ENCODE measurements around the gene CGB1.

CGB1 gene

DNA sequence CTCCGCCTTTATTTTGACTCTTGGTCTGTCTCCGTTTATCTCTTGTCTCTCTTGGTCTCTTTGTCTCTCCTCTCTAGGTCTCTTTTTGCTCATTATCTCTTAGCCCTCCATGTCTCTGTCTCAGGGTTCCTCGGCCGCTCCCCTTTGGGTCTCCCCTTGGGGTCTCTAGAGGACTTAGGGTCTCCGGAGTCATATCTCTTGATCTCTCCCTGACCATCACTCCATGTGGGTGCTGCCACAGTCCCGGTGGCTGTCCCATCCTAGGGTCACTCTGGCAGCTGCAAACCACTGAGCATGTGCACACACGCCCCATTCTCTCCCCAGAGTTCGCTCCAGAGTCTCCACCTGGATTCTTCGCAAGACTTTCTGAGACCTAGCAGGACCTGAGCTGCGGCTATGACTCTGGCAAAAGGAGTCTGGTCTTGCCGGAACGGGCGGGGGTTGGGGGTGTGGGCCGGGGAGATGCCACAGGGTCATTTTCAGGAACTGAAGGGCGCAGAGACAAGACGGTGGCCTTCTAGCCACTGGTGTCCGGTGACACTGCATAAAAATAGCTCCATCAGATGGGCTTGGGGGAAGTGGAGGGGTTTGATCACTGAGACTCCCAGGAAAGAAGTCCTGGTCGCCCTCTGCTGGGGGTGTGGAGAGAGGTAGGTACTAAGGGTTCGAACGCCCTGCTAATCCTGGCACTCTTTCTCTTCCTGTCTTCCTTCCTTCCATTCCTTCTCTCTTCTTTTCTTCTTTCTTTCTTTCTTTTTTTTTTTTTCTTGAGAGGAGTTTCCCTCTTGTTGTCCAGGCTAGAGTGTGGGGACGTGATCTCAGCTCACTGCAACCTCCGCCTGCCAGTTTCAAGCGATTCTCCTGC, 37.1 kb upstream of the CGB1 start:
- Histone ChIP-seq H3K36me3 (ENCODE audit: insufficient read depth) (no peaks in the 10 kb centered on the region), H2AFZ (ENCODE audit: low read depth) (no peak overlapping the region), H3K79me2 (ENCODE audit: insufficient read depth, low read depth) (no peaks in the 10 kb centered on the region), H3K4me1 (ENCODE audit: low read depth, poor library complexity, severe bottlenecking) (no peaks in the 10 kb centered on the region), H3K27me3 (ENCODE audit: insufficient read depth, low read depth) (peaks cover 38% of the 10 kb centered on the region), H3K9ac (no peak overlapping the region), H3K4me3 (IDR thresholded peaks at IDR 0.05; ENCODE audit: insufficient read depth, low read depth, low read length) (no peak overlapping the region), H3K4me2 (no peak overlapping the region), H3K27ac (no peak overlapping the region), H4K20me1 (ENCODE audit: insufficient read depth) (no peaks in the 10 kb centered on the region)
- TF ChIP-seq, protein P1, sequence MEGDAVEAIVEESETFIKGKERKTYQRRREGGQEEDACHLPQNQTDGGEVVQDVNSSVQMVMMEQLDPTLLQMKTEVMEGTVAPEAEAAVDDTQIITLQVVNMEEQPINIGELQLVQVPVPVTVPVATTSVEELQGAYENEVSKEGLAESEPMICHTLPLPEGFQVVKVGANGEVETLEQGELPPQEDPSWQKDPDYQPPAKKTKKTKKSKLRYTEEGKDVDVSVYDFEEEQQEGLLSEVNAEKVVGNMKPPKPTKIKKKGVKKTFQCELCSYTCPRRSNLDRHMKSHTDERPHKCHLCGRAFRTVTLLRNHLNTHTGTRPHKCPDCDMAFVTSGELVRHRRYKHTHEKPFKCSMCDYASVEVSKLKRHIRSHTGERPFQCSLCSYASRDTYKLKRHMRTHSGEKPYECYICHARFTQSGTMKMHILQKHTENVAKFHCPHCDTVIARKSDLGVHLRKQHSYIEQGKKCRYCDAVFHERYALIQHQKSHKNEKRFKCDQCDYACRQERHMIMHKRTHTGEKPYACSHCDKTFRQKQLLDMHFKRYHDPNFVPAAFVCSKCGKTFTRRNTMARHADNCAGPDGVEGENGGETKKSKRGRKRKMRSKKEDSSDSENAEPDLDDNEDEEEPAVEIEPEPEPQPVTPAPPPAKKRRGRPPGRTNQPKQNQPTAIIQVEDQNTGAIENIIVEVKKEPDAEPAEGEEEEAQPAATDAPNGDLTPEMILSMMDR (conservative IDR thresholded peaks at IDR 0.05; ENCODE audit: low read depth, low read length), result no peak

DNA sequence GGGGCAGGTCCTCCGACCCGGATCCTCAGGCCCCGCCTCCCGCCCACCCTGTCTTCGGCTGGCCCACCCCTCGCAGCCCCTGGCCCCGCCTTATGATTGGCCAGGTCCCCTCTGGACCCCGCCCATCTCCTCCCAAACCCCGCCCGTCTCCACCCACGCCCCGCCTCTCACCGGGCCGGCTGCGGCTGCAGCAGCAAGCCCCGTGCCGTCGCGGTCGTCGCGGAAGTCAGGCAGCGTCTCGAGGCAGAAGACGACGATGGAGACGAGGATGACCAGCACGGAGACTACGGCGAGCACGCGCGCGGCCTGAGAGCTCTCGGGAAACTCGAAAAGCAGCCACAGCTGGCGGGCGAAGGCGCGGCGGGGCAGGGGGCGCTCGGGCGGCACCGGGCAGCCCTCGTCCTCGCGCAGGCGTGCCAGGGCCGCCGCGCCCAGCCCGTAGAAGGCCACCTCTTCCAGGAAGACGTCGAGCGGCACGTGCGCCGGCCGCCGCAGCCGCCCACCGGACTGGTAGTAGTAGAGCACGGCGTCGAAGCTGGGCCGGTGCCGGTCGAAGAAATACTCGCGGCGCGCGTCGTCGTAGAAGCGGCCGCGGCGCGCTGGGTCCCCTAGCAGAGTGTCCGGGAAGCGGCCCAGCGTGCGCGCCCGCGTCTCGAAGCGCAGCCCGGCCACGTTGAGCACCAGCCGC, 35.3 kb upstream of the CGB1 start:
- no peak overlapping the region for H3K4me3 ChIP-seq (IDR thresholded peaks at IDR 0.05; ENCODE audit: insufficient read depth, low read depth, low read length)
- H2AFZ ChIP-seq (ENCODE audit: low read depth), result no peak overlapping the region
- H3K4me1 ChIP-seq (ENCODE audit: low read depth, poor library complexity, severe bottlenecking), result no peaks in the 10 kb centered on the region
- H3K4me2 ChIP-seq, result no peak overlapping the region
- no peaks in the 10 kb centered on the region for H4K20me1 ChIP-seq (ENCODE audit: insufficient read depth)
- no peak overlapping the region for H3K9ac ChIP-seq
- no peaks in the 10 kb centered on the region for H3K79me2 ChIP-seq (ENCODE audit: insufficient read depth, low read depth)
- no peak overlapping the region for H3K27ac ChIP-seq
- TF ChIP-seq, protein P1 (conservative IDR thresholded peaks at IDR 0.05; ENCODE audit: low read depth, low read length), result no peak
- no peaks in the 10 kb centered on the region for H3K36me3 ChIP-seq (ENCODE audit: insufficient read depth)
- H3K27me3 ChIP-seq (ENCODE audit: insufficient read depth, low read depth), result peaks cover 55% of the 10 kb centered on the region

GRCh38 chr19:49070416-49070815, 33.7 kb upstream of the CGB1 start:
- Histone ChIP-seq H3K27ac (no peak overlapping the region), H3K4me1 (ENCODE audit: low read depth, poor library complexity, severe bottlenecking) (no peaks in the 10 kb centered on the region), H3K36me3 (ENCODE audit: insufficient read depth) (no peaks in the 10 kb centered on the region), H2AFZ (ENCODE audit: low read depth) (no peak overlapping the region), H3K27me3 (ENCODE audit: insufficient read depth, low read depth) (peaks cover 69% of the 10 kb centered on the region), H3K4me3 (IDR thresholded peaks at IDR 0.05; ENCODE audit: insufficient read depth, low read depth, low read length) (no peak overlapping the region), H4K20me1 (ENCODE audit: insufficient read depth) (no peaks in the 10 kb centered on the region), H3K9ac (no peak overlapping the region), H3K4me2 (no peak overlapping the region), H3K79me2 (ENCODE audit: insufficient read depth, low read depth) (no peaks in the 10 kb centered on the region)
- TF ChIP-seq, protein P1 (conservative IDR thresholded peaks at IDR 0.05; ENCODE audit: low read depth, low read length), result no peak

GRCh38 chr19:49069026-49069425, 32.3 kb upstream of the CGB1 start:
- no peak overlapping the region for H3K27ac ChIP-seq
- H3K27me3 ChIP-seq (ENCODE audit: insufficient read depth, low read depth), result peaks cover 79% of the 10 kb centered on the region

More at GRCh38 chr19:49069026-49069425, 32.3 kb upstream of the CGB1 start:
- H3K4me2 ChIP-seq, result no peak overlapping the region
- H2AFZ ChIP-seq (ENCODE audit: low read depth), result no peak overlapping the region
- H4K20me1 ChIP-seq (ENCODE audit: insufficient read depth), result no peaks in the 10 kb centered on the region
- H3K4me3 ChIP-seq (IDR thresholded peaks at IDR 0.05; ENCODE audit: insufficient read depth, low read depth, low read length), result no peak overlapping the region
- H3K4me1 ChIP-seq (ENCODE audit: low read depth, poor library complexity, severe bottlenecking), result no peaks in the 10 kb centered on the region
- H3K36me3 ChIP-seq (ENCODE audit: insufficient read depth), result no peaks in the 10 kb centered on the region
- no peaks in the 10 kb centered on the region for H3K79me2 ChIP-seq (ENCODE audit: insufficient read depth, low read depth)
- TF ChIP-seq, protein P1 (conservative IDR thresholded peaks at IDR 0.05; ENCODE audit: low read depth, low read length), result no peak
- H3K9ac ChIP-seq, result no peak overlapping the region

All from KMS-11 (cell line).